ENCODE data around the gene SGCD. TPM values are rescaled to one million over a fixed set of nuclear protein-coding genes. Genes with fewer than 3 reads are reported as not detected.

SGCD gene
- total and polyA plus RNA-seq, 8 donors, result 0.58 to 55.8 (median 2.8) TPM

DNA sequence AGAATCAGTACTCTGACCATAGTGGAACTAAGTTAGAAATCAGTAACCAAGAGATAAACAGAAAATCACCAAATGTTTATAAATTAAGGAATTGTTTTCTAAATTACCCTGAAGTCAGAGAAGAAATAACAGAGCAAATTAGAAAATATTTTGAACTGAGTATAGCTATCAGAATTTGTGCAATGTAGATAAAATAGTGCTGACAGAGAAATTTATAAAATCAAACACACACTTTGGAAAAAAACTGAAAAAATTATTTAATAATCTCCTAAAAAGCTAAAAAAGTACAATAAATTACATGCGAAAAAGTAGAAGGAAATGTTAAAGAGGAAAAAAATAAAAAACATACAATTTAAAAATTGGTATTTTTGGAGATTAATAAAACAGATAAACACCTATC, 486.0 kb downstream of the SGCD start:
- intact Hi-C loops (cut with DNase I; ENCODE audit: low total_unique reads), result no loop called here
- no peaks in the 10 kb centered on the region for H3K36me3 ChIP-seq
- H3K27ac ChIP-seq, result no peak overlapping the region
- WGBS, 5 donors, result 89 to 96% (median 90%) methylated on average over 1 of the region's 1 CpG
- no peaks in the 10 kb centered on the region for H3K27me3 ChIP-seq
- no peak overlapping the region for H3K4me3 ChIP-seq
- H3K4me1 ChIP-seq, result no peaks in the 10 kb centered on the region
- no peak for TF ChIP-seq POLR2A (IDR thresholded peaks at IDR 0.05)
- no peak for TF ChIP-seq POLR2AphosphoS5 (IDR thresholded peaks at IDR 0.05)
- no peak for TF ChIP-seq EP300 (IDR thresholded peaks at IDR 0.05)
- TF ChIP-seq, protein P1, sequence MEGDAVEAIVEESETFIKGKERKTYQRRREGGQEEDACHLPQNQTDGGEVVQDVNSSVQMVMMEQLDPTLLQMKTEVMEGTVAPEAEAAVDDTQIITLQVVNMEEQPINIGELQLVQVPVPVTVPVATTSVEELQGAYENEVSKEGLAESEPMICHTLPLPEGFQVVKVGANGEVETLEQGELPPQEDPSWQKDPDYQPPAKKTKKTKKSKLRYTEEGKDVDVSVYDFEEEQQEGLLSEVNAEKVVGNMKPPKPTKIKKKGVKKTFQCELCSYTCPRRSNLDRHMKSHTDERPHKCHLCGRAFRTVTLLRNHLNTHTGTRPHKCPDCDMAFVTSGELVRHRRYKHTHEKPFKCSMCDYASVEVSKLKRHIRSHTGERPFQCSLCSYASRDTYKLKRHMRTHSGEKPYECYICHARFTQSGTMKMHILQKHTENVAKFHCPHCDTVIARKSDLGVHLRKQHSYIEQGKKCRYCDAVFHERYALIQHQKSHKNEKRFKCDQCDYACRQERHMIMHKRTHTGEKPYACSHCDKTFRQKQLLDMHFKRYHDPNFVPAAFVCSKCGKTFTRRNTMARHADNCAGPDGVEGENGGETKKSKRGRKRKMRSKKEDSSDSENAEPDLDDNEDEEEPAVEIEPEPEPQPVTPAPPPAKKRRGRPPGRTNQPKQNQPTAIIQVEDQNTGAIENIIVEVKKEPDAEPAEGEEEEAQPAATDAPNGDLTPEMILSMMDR (IDR thresholded peaks at IDR 0.05), result no peak
- no peak for DNase-seq
- no peaks in the 10 kb centered on the region for H3K9me3 ChIP-seq

DNA sequence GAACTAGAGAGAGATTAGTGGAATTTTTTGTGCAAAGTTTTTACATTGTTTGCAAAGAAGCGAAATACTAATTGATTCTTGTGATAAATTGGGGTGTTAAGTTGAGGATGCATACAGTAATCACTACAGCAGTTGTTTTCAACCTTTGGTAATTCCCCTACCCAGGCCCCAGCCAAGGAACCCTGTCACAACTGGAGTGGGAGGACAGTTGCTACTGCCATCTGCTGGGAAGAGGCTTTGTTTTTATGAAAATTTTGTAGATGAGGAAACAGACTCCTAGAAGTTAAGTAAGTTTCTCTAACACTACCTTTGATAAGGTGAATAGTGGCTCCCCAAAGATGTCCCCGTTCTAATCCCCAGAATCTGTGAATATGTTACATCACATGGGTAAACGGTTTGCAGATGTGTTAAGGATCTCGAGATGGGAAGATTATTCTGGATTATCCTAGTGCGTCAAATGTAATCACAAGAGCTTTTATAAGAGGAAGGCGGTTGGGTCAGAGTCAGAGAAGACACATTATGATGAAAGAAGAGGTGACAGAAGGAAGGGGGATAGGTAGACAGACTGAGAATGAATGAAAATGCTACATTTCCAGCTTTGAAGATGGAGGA, 489.1 kb downstream of the SGCD start:
- H3K4me1 ChIP-seq, result no peaks in the 10 kb centered on the region
- H3K36me3 ChIP-seq, result no peaks in the 10 kb centered on the region
- intact Hi-C loops (cut with DNase I; ENCODE audit: low total_unique reads), result no loop called here
- 63 to 76% (median 66%) methylated on average over 6 of the region's 6 CpGs for WGBS, 5 donors
- H3K4me3 ChIP-seq, result no peak overlapping the region
- no peak overlapping the region for H3K27ac ChIP-seq
- H3K9me3 ChIP-seq, result no peaks in the 10 kb centered on the region
- peak in 1 of 2 donors; percentile 55 for DNase-seq
- TF ChIP-seq EP300 (IDR thresholded peaks at IDR 0.05) (no peak), POLR2A (IDR thresholded peaks at IDR 0.05) (no peak)
- TF ChIP-seq, protein P1 (IDR thresholded peaks at IDR 0.05), result peak in 2 of 7 experiments; percentile 5 to 18
- H3K27me3 ChIP-seq, result no peaks in the 10 kb centered on the region

Small RNAs within 50 kb of the gene (small RNA-seq; reads per million reads assigned to genes)
- gene AC027308.1 (0 reads per million in 4 donors), gene RNU6-556P (0 reads per million in 4 donors)

All from stomach (tissue), 9 donors.